HG03457 (cell line): Measurements from ENCODE around the gene WRNIP1.

Experiments used
- ATAC-seq: cut with Tn5 transposase; IDR thresholded peaks from one replicate; pipeline ENCODE4 v1.9.1; 2021; ENCODE audit warnings: moderate number of reproducible peaks; ENCODE audit not compliant: unreplicated experiment

Gene WRNIP1

DNA sequence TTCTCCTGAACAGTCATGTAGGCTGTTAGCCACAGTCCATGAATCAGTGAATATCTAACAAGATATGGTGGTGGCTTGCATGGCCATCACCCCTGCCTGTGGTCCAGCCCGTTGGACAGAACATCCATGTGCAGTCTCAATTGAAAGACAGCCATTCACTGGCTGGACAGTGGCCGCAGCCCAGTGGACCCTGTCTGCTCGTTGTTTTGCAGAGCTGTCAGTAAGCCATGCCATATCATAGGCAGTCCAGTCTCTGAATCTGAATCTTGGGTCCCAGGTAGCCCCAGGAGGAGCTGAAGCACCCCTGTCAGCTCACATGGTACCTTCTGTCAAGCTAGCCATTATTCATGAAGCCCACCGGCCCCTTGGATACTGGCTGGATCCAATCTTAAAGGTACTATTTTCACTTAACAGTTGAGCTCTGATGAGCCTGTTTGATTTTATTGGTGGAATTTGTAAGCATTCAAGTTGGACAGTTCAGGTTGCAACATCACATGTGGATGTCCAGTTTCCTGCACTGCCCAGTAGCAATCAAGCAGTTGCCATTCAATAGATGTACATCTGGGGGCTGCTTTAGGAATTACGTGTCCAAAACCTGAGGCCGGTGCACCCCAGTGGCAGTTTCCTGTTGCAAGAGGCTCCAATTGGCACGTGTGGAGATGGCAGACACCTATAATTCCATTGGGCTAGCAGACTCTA lies 38.7 kb downstream of the WRNIP1 start:
- ATAC-seq, result no peak

DNA sequence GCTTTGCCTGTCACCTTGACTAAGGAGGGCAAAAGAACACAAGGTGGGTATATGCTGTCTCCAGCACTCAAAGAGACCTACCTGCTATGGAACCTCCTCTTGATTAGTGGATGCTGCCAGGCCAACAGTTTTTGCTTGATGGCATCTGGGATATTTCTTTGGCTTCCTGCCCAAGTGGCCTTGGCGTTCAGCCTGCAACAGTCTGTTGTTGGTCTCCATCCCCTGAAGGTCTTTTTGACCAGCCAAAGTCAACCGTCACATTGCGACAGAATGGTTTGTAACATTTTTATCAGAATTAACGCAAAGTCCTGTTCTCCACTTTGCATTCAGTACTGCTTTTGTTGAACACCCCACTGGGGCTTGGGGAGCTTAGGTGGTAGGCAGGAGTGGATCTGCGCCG lies 39.3 kb downstream of the WRNIP1 start:
- ATAC-seq, result no peak

DNA sequence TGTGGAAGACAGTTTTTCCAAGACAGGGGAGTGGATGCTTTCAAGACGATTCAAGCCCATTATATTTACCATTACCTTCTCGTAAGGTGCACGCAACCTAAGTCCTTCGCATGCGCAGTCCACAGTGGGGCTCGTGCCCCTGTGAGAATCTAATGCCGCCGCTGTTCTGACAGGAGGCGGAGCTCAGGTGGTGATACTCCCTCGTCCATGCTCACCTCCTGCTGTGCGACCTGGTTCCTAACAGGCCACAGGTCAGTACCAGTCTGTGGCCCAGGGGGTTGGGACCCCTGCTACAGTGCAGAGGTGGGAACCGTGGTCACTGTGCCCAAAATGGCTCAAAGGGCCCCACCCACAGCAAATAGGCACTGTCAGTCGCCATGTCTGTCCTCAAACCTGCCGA lies 39.8 kb downstream of the WRNIP1 start:
- ATAC-seq, result no peak

DNA sequence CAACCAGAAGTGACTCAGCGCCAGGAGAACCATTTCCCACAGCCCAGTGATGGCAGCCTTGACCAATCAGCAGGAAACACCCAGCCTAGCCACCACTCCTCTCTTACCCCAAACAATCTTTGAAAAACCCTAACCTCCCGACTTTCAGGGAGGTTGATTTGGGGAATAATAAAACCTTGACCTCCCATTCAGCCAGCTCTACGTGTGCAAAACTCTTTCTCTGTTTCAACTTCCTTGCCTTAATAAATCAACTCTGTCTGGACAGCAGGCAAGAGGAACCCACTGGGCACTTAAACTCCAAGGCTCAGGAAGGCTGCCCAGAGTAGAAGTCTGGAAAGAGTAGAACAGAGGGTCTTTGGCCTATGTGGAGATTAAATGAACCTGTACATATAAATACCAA lies 41.5 kb downstream of the WRNIP1 start:
- ATAC-seq, result no peak

DNA sequence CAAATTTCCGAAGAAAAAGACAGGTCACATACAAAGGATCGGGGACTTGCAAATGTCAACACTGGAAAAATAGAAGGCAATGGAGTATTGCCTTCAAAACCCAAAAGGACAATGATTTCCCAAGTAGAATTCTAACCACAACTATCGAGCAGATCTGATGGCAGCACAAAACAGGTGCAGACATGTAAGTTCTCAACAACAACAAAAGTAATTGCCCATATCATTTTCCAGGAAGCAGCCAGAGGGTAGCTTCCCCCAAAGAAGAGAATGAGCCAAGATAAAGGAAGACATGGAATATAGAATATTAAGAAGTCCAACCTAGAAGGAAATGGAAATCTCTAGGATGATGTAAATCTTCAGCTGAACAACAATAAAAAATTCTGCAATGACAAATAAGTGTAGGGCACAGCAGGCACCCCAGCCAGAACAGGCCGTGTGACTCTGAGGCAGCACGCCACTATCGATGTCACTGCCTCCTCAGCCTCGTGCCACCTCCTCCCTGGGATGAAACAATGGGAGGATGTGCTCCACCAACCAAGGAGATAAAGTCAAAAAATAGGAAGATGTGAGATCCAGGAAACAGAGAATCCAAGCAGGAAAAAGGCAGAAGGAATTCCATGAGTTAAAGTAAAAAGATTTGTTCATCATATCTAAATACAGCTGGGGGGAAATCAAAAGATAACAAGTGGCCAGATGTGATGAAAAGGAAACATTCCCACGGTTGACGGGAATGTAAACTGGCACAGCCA lies 42.3 kb downstream of the WRNIP1 start:
- ATAC-seq, result no peak

DNA sequence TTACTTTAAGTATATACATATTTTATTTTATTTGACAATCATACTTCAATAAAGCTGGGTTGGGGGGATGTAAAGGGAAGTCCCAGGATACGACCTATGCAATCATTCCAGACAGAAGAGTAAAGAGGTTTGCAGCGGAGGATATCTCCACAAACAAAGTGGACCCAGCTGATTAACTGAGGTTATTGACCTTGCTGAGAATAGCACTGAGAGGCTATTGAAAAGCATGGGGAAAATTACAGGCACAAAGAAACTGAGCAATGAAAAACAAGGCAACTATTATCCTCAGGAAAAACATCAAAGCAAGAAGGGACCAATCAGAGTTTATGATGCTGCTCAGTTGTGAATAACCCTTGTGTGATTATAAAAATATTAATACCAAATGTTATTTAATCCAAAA lies 43.8 kb downstream of the WRNIP1 start:
- ATAC-seq, result no peak

DNA sequence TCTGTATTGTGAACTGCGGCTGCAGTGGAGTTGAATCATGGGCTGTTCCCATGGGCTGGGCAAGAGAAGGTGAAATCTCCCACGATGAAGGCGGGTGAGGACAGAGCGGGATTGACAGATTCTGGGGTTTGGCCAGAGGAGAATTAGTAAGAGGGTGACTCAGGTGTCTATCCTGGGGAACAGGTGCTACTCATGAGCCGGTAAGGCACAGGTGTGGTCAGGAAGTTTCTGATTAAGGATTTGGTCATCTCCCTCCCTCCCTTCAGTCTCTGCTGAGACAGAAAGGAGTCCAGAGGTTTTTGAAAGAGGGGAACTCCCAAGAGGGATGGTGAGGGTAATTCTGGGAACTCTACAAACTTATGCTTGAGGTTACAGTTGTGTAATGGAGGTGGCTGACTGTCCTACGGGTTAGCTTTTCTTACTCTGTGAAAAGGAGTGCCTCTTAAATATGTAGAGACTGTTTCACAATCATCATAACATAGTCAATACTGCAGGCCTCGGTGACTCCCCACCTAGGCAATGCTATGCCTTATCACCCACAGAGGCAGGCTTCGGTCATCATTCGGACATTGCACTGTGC lies 45.0 kb downstream of the WRNIP1 start:
- no peak for ATAC-seq

DNA sequence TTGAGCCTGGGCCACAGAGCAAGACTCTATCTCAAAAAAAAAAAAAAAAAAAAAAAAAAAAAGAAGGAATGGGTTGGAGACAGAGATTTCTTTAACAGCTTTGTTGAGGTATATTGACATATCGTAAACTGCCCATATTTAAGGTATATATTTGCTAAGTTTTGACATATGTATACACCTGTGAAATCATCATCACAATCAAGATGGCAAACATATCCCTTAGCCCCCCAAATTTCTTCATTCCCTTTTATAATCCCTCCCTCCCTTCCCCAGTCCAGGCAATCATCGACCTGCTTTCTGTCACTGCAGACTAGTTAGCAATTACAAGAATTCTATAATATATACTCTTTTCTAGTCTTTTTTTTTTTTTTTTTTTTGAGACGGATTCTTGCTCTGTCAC lies 47.5 kb downstream of the WRNIP1 start:
- no peak for ATAC-seq

DNA sequence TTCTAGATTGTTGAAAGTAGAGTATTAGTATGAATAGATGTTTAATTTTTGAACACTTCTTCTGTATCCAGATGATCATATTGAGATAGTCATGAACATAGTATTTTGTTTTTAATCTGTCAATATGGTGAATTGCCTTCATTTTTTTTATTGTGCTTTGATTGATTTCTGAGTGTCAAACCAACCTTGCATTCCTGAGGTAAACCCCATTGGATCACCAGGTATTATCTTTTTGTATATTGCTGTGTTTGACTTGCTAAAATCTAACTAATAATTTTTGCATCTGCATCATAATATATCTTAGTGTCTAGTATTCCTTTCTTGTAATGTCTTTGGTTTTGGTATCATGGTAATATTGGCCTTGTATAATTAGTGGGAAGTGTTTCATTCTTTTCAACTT lies 51.0 kb downstream of the WRNIP1 start:
- no peak for ATAC-seq

DNA sequence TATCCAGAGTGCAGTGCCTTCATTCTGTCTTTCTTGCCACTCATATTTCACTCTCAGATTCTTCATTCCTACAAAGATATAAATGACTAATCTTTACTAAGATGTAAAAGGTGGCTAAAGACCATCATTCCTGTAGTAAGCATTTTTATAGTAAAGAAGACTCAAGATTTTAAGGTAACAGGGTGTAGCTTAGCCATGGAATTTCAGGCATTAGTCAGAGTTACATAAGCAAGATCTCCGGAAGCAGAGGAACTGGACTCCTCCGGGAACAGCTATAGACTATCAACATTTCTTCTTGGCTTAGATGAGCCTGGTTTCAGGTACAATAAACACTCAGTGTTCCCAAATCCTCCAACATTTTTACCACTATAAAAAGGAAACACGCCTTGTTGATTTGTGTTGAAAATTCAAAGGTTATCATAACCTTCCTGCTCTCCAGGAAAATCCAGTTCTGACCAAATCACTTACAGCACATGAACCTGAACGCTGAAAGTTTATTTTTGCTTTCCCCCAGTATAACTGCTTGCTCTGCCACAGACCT lies 52.8 kb downstream of the WRNIP1 start:
- no peak for ATAC-seq

DNA sequence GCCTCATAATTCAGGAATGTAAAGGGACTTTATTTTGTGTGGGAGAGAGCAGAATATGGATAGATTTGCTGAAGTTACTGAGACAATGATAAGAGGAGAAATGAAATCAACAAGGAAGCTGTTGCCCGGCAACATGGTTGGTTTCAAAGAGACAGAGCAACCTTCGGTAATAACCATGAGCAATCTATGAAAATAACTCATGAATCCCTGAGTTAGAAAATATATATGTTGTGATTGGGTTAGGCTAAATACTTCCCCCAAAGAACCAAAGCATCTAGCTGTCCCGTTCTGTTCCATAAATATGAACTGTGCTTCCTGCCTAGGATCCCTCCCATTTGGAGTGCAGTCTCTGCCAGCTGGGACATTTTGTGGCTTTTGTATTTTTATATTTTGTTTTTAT lies 53.4 kb downstream of the WRNIP1 start:
- ATAC-seq, result no peak

DNA sequence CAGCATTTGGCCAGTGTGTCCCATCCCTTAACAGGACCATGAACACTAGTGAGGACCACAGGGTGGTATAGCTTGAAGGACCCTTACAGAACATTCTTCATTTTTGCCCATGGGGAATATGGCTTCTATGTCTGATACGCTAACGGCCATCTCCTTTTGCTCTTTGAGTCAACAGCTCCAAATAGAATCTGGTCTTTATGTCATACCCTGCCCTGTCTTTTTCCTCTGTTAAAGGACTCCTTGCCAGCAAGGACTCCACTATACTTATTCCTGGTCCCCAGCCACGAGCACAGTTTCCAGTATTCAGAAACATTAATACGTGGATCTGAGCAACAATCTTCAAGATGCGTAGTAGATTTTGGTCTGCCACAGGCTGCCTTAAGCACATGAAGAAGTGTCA lies 53.9 kb downstream of the WRNIP1 start:
- ATAC-seq, result no peak

DNA sequence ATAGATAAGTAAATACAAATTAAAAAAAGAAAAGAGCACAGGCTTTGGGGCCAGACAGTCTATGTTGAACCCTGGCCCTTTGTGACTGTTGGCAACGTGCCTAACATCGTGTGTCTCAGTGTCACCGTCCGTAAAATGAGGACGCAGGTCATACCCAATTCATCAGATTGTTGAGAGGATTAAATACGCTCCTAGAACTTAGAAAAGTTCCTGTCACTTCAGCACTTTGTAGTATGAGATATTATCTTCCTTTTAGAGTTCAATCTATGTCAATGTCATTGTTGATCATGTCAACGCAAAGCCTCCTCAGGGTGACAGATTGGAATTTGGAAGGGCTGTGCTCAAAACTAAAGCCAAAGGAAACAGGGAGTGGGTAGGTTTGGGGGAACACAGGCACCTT lies 54.8 kb downstream of the WRNIP1 start:
- no peak for ATAC-seq

DNA sequence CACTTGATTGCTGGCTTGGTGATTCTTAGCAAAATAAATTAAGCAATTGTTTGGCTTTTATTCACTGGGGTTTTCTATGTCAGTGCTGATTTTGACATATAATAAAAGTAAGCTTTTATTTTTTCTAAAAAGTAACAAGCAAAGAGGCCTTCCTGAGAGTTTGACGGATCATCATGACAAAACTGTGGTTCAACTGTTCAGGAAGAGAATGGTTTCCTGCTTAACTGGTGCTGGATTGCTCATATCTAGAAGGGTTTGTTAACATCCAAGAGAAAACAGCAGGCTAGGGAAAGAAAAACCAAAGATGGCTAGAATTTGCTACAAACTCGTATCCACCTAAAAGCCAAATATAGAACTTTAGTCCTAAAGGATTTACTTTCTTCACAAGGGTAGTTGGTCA lies 55.2 kb downstream of the WRNIP1 start:
- no peak for ATAC-seq

DNA sequence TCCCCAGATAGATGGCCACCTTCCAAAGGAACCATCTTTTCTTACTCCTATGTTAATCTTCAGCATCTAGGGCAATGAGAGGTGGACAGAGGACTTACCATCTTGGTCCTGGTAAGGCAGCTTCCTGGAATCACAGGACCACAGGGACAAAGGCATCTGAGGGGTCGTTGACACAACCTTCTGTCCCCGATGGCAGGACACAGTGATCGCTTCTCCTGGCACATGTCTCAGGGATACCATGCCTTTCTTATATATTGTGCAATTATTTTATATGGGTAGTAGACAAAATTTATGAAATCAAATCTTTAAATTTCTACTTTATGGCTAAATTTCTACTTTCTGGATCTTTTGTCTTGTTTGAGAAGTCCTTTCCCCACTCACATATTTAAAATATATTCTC lies 56.4 kb downstream of the WRNIP1 start:
- ATAC-seq, result no peak

DNA sequence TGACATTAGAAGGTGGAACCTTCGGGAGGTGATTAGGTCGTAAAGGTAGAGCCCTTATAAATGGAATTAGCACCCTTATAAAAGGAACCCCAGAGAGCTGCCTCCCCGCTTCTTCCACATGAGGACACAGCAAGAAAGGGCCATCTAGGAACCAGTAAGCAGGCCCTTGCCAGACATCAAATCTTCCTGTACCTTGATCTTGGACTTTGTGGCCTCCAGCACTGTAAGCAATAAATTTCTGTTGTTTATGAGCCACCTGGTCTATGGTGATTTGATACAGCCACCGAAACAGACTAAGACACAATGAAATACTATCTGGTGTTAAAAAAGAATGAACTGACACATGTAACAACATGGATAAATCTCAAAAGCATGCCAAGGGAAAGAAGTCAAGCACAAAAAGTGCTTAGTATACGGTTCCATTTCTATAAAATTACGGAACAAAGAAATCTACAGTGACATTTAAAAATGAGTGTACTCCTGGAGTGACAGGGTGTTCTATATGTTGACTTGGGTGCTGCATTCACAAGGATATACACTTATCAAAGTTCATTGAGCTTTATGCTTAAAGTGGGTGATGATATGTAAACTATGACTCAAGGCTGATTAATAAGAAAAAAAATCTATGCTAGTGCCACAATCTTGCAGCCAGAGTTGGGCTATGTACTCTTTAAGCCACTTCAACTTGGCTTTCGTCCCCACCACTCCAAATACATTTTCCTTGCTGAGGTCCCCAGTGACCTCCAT lies 58.1 kb downstream of the WRNIP1 start:
- ATAC-seq, result no peak

DNA sequence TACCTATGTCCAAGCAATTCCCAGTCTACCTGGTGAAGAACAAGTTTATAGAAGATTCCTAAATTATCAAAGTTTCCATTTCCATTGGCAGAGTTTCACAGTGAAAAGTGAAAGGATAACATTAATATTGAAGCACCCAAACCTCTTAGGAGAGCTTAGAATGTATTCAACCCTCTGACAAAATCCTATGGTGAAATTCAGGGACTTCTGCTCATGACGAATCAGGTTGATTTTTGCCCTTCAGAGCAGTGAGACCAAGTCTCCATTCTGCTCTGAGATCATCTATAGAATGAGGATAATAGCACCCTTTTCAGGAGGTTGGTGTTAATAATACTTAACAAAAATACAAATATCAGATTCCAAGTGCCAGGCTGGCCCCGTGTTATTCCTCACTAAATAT lies 60.9 kb downstream of the WRNIP1 start:
- ATAC-seq, result no peak

DNA sequence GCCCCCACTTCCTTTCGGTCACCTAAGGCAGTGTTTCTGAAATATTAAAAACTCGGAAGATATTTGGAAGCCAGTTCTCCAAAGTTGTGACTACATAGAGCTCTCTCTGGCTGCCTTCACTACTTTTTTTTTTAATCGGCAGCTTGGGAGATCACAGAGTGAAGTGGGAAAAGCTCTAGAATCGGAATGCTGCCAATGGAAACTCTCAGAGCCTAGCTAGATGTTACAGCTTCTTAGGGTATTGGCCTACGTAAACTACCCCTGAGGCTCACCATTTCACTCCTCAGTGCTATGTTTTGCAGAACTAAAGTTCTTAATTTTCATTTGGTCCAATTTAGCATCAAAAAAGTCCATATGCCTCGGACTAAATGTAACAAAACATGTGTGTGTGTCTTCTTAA lies 61.9 kb downstream of the WRNIP1 start:
- no peak for ATAC-seq

DNA sequence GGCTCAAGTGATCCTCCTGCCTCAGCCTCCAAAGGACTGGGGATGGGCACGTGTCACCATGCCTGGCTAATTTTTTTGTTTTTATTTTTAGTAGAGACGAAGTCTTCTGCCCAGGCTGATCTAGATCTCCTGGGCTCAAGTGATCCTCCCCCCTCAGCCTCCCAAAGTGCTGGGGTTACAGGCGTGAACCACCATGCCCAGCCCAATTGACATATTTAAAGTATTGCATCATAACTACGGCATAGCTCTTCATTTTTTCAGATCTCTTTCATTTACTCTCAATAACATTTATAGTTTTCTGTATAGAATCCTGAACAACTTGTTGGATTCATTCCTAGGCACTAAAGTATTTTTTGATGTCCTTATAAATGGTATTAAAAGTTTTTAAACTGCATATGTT lies 63.4 kb downstream of the WRNIP1 start:
- no peak for ATAC-seq

DNA sequence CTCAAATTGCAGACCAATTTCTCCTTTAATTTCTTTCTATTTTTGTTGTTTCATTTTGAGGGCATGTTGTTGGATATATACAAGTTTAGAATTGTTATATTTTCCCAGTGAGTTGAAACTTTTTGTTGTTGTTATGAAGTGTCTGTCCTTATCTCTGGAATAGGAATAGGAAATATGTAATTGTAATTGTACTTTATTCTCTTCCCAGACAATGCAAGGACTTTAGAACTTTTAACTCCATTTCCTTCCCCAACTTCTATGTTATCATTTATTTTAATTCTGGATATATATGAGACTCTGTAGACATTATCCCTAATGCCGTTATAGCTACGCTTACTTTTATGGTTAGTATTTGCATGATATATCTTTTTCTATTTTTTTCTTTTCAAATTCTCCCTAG lies 64.1 kb downstream of the WRNIP1 start:
- ATAC-seq, result no peak

DNA sequence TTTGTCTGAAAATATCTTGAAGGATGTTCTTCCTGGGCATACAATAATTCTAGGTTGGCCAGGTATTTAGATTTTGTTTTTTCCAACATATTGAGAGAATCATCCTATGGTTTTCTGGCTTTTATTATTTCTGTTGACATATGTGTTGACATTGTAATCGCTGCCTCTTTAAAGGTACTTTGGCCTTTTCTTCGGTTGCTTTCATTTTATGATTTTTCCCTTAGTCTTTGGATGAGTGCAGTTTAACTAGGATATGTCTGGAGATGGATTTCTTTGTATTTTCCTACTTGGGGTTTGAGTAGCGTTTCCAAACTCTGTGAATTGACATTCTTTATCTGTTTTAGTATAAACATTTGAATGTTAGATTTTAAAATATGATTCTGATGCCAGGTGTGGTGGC lies 65.0 kb downstream of the WRNIP1 start:
- no peak for ATAC-seq
